HepG2 (cell line): ENCODE results near the gene PUS1.
"Not testable (repeated sequence)": the region's sequence is repeated elsewhere in the genome, so short reads cannot be mapped to it uniquely, and the experiment has no call there.

Experiments
- CTCF ChIP-seq: sonication (generic); formaldehyde crosslinking; IDR thresholded peaks from 2 replicates; pipeline ENCODE4 v1.5.0; 2020; ENCODE audit warnings: mild to moderate bottlenecking, missing genetic modification reagents, moderate library complexity
- EZH2 ChIP-seq: conservative IDR thresholded peaks from 2 replicates; pipeline ENCODE4 v1.6.1; 2012; ENCODE audit warnings: mild to moderate bottlenecking, low read depth, low read length, moderate library complexity
- MXI1 ChIP-seq: IDR thresholded peaks from 3 replicates; pipeline ENCODE4 v1.6.1; 2012; ENCODE audit warnings: low read depth, low read length, inconsistent platforms, borderline replicate concordance
- NBN ChIP-seq: fragments of 450-650 bp; conservative IDR thresholded peaks from 2 replicates; pipeline ENCODE4 v1.6.1; 2017
- NFE2L1 ChIP-seq: sonication (generic); formaldehyde crosslinking; IDR thresholded peaks from 2 replicates; pipeline ENCODE4 v1.4.0; 2020; ENCODE audit warnings: missing genetic modification reagents, mild to moderate bottlenecking, borderline replicate concordance
- SP4 ChIP-seq: sonication (generic); formaldehyde crosslinking; IDR thresholded peaks from 2 replicates; pipeline ENCODE4 v1.8.1; 2023; ENCODE audit warnings: mild to moderate bottlenecking, missing genetic modification reagents
- SRF ChIP-seq: IDR thresholded peaks from 2 replicates; pipeline ENCODE4 v1.6.1; 2011; ENCODE audit warnings: mild to moderate bottlenecking, low read depth, low read length, moderate library complexity
- SUZ12 ChIP-seq: fragments of 150-350 bp; IDR thresholded peaks from 2 replicates; pipeline ENCODE4 v1.6.1; 2014; ENCODE audit warnings: low read depth, low read length
- YEATS4 ChIP-seq: sonication (generic); formaldehyde crosslinking; IDR thresholded peaks from 2 replicates; pipeline ENCODE4 v1.4.0; 2020; ENCODE audit warnings: missing genetic modification reagents, borderline replicate concordance
- ZHX2 ChIP-seq, 2 experiments: sonication (generic) in 1 of 2; formaldehyde crosslinking in 1 of 2; IDR thresholded peaks; 2 replicates each; pipeline versions ENCODE4 v1.6.1 to v1.9.0; 2014 to 2022; ENCODE audit warnings: antibody characterized with exemption in 1 of 2, borderline replicate concordance in 1 of 2, inconsistent platforms in 1 of 2, low read depth in 1 of 2, missing genetic modification reagents in 1 of 2
- TF ChIP-seq, protein P1 (sequence below), 2 experiments: sonication (generic) in 1 of 2; formaldehyde crosslinking in 1 of 2; IDR thresholded peaks; 2 replicates each; pipeline versions ENCODE4 v1.5.1 to v1.6.1; 2011 to 2020; ENCODE audit warnings: borderline replicate concordance in 1 of 2, low read depth in 1 of 2, low read length in 1 of 2, mild to moderate bottlenecking in 1 of 2, missing genetic modification reagents in 1 of 2, moderate library complexity in 1 of 2
- TF ChIP-seq, protein P2 (sequence below): sonication (generic); formaldehyde crosslinking; IDR thresholded peaks from 2 replicates; pipeline ENCODE4 v1.4.0; 2020; ENCODE audit warnings: missing genetic modification reagents, borderline replicate concordance
- TF ChIP-seq, protein P3 (sequence below): sonication (generic); formaldehyde crosslinking; IDR thresholded peaks from 2 replicates; pipeline ENCODE4 v1.4.0; 2020; ENCODE audit warnings: missing genetic modification reagents; ENCODE audit errors: not compliant biosample characterization

DNA sequence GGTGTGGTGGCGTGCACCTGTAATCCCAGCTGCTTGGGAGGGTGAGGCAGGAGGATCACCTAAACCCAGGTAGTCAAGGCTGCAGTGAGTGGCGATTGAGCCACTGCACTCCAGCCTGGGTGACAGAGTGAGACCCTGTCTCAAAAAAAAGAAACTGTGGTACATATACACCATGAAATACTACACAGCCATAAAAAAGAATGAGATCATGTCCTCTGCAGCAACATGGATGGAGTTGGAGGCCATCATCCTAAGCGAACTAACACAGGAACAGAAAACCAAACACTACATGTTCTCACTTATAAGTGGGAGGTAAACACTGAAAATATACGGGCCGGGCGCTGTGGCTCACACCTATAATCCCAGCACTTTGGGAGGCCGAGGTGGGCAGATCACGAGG, 37.4 kb upstream of the PUS1 start:
- not testable (repeated sequence) for TF ChIP-seq ZHX2 (IDR thresholded peaks at IDR 0.05; ENCODE audit: low read depth); ZHX2 (CRISPR knock-in tag; IDR thresholded peaks at IDR 0.05; ENCODE audit: borderline replicate concordance); NBN; CTCF (CRISPR knock-in tag); SUZ12; SRF; SP4 (CRISPR knock-in tag); NFE2L1 (CRISPR knock-in tag); EZH2; YEATS4 (CRISPR knock-in tag); MXI1
- TF ChIP-seq, protein P1, sequence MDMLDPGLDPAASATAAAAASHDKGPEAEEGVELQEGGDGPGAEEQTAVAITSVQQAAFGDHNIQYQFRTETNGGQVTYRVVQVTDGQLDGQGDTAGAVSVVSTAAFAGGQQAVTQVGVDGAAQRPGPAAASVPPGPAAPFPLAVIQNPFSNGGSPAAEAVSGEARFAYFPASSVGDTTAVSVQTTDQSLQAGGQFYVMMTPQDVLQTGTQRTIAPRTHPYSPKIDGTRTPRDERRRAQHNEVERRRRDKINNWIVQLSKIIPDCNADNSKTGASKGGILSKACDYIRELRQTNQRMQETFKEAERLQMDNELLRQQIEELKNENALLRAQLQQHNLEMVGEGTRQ (IDR thresholded peaks at IDR 0.05; ENCODE audit: low read depth, low read length) = not testable (repeated sequence)
- TF ChIP-seq, protein P1 (CRISPR knock-in tag; IDR thresholded peaks at IDR 0.05; ENCODE audit: borderline replicate concordance) = not testable (repeated sequence)
- TF ChIP-seq, protein P2, sequence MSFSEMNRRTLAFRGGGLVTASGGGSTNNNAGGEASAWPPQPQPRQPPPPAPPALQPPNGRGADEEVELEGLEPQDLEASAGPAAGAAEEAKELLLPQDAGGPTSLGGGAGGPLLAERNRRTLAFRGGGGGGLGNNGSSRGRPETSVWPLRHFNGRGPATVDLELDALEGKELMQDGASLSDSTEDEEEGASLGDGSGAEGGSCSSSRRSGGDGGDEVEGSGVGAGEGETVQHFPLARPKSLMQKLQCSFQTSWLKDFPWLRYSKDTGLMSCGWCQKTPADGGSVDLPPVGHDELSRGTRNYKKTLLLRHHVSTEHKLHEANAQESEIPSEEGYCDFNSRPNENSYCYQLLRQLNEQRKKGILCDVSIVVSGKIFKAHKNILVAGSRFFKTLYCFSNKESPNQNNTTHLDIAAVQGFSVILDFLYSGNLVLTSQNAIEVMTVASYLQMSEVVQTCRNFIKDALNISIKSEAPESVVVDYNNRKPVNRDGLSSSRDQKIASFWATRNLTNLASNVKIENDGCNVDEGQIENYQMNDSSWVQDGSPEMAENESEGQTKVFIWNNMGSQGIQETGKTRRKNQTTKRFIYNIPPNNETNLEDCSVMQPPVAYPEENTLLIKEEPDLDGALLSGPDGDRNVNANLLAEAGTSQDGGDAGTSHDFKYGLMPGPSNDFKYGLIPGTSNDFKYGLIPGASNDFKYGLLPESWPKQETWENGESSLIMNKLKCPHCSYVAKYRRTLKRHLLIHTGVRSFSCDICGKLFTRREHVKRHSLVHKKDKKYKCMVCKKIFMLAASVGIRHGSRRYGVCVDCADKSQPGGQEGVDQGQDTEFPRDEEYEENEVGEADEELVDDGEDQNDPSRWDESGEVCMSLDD (CRISPR knock-in tag) = not testable (repeated sequence)
- TF ChIP-seq, protein P3, sequence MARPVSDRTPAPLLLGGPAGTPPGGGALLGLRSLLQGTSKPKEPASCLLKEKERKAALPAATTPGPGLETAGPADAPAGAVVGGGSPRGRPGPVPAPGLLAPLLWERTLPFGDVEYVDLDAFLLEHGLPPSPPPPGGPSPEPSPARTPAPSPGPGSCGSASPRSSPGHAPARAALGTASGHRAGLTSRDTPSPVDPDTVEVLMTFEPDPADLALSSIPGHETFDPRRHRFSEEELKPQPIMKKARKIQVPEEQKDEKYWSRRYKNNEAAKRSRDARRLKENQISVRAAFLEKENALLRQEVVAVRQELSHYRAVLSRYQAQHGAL (CRISPR knock-in tag) = not testable (repeated sequence)
